ENCODE measurements around the gene ADAMTS16.

DNA sequence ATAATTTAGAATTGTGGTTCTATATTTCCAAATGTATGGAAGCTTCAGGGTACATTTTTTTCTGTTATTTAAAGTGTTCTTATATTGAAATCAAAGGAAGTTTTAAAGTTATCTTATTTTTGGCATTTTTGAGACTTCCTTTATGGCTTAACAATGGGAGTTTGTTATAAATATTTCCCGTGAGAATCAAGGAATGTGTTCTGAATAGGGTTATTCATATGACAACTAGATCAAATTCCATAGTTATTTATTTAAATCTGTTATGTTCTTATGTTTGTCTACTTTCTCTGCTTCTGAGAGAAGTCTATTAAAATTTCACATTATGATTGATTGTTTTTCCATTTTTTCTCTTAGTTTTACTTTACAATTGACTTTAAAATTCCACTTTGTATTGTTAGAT, 135.1 kb downstream of the ADAMTS16 start:
- TF ChIP-seq, protein P1, sequence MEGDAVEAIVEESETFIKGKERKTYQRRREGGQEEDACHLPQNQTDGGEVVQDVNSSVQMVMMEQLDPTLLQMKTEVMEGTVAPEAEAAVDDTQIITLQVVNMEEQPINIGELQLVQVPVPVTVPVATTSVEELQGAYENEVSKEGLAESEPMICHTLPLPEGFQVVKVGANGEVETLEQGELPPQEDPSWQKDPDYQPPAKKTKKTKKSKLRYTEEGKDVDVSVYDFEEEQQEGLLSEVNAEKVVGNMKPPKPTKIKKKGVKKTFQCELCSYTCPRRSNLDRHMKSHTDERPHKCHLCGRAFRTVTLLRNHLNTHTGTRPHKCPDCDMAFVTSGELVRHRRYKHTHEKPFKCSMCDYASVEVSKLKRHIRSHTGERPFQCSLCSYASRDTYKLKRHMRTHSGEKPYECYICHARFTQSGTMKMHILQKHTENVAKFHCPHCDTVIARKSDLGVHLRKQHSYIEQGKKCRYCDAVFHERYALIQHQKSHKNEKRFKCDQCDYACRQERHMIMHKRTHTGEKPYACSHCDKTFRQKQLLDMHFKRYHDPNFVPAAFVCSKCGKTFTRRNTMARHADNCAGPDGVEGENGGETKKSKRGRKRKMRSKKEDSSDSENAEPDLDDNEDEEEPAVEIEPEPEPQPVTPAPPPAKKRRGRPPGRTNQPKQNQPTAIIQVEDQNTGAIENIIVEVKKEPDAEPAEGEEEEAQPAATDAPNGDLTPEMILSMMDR (IDR thresholded peaks at IDR 0.05), result no peak
- TF ChIP-seq POLR2A (IDR thresholded peaks at IDR 0.05), result no peak
